Hematopoietic multipotent progenitor cell treated with erythropoietin and hydrocortisone succinate and interleukin-3 and kit ligand, for 6 days (in vitro differentiated cells): ENCODE results near the gene COA1.
"Not testable (repeated sequence)": the region's sequence is repeated elsewhere in the genome, so short reads cannot be mapped to it uniquely, and the experiment has no call there.

Source experiments
- DNase-seq: peaks from one replicate; pipeline ENCODE4 v3.0.0-alpha.2; 2015

COA1 gene

DNA sequence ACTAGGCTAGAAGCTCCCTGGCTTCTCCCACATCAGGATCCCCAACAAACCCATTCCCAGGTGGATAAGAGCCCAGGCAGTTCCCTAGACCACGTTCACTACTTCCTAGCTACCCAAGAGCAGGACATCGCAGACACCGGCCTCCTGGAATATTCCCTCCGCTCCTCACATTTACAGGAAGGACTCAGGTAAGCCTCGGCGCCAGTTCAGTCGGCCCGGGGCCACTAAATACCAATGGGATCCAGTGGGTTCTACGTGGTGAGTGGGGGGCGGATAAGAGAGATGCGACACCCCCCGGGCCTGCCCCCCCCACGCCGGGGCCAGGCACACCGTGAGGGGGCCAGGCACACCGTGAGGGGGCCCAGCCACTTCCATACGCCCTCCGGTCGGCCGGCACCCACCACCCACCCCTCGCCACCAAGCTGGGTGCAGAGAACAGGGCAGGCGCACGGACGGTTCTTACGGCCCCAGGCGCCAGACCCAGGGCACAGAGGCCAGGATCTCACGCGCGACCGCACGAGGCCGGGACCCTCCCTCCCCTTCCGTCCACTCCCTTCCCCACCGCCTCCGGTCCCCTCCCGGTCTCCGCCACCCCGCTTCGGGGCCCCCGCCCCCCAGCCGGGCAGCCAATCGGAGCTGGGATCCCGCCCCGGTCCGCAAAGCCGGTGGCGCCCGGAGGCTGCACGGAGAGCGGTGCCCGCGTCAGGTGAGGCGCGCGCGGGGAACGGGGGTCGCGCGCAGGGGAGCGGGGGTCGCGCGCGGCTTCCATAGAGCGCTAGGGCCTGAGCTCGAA is 28.9 kb upstream of the COA1 start, which contains the start of gene BLVRA:
BLVRA (plus strand) TSS at position 652 of the 793 bp plus-strand sequence. CDS start 12,479 bp downstream, outside the sequence.
- peak; percentile 72 for DNase-seq

DNA sequence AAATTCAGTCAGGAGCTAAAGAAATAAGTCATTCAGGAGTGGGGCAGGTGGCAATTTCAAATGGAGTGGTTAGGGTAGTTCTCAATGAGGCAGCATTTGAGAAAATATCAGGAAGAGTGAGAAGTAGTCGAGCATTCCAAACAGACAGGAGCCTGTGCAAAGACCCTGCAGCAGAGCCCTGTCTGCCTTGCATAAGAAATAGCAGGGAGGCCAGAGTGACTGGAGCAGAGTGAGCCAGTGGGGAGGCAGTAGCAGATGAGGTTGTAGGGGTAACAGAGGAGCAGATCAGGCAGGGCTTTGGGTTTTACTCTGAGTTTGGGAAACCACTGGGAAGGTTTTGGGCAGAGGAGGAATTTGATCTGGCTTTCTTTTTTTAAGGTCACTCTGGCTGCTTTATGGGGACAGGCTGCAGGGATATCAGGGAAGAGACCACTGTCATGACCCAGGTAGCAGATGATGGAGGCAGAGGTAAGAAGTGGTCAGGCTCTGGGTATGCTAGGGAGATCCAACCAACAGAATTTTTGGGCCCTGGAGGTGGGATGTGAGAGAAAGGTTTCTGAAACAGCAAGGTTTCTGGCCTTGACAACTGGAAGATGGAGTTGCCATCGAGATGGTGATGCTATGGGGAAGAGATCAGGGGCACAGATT is 27.9 kb upstream of the COA1 start:
- no peak for DNase-seq

DNA sequence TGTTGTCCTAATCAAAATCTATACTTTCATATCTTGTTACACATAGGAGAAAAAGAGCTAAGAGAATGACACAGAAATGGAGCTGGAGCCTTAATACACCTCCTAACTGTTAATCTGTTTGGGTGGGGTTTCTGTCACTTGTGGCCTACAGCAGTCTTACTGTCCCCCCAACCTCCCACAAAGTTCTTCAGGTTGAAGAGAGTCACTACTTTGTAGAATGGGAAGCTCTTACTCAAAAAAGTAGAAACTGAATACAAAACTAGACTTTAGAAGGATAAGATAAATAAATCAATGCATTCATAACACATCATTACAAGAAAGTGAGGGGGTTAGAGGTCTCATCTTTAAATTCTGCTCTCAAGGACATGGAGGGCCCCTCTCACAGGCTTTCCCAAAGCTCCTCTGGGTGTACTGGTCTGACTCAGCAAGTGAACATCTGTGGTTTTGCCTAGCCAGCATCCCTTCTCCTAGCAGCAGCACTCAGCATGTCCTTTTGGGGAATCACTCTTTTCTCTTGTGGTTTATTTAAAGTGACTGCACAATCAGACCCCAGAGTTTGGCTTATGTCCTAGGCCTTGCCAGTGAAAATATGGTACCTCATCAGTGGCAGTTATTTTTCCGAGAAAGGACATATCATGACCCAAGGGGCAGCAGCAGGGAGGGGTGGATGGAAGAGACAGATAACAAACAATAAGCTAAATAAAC is 27.2 kb upstream of the COA1 start:
- peak; percentile 93 for DNase-seq

DNA sequence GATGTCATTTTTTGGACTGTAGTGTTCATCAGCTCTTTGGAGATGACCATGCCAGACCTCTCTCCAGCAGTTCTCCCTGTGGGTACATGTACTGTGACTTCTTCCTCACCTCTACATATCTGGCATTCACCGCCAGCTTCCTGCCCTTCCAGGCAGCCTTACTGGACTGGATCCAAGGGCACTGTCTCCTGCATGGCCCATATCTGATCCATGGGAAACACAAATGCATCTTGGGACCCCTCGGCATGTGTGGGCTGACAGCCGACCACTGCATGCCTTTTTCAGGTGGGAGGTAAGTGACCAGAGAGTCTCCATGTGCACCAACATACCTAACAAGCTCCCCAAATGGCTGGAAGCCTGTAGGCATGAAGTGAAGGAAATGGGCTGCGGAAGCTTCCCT is 25.3 kb upstream of the COA1 start:
- DNase-seq = no peak

DNA sequence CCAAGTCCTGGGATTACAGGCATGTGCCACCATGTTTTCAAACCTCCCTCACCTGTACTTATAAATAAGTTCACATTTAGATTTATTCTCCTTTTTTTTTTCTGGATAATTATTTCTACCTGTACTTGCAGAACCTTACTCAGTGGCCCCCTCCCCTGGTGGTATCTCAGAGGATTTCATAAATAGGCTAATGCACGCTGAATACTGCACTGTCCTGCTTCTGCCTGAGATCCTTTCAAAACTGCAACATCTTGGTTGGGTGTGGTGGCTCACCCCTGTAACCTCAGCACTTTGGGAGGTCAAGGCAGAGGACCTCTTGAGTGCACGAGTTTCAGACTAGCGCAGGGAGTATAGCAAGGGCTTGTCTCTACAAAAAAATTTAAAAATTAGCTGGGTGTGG is 24.5 kb upstream of the COA1 start:
- no peak for DNase-seq

DNA sequence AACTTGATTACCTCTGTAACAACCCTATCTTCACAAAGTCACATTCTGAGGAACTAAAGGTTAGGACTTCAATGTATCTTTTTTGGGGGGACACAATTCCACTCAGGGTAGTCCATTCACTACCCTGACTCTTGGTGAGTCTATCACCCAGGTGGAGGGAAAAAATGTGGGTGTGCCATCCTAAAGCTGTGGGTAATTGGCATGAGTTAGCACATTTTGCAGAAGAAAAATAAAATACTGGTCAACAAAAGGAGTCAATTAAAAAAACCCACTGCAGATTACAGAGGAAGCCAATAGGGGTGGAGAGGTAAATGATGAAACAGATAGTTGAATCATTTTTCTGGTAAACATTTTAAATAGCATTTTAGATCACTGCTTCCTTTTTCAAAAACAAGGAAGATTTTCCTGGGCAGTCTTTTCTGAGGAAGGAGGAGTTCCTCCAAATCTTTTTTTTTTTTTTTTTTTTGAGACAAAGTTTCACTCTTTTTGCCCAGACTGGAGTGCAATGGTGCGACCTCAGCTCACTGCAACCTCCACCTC is 24.0 kb upstream of the COA1 start:
- DNase-seq = peak; percentile 54

DNA sequence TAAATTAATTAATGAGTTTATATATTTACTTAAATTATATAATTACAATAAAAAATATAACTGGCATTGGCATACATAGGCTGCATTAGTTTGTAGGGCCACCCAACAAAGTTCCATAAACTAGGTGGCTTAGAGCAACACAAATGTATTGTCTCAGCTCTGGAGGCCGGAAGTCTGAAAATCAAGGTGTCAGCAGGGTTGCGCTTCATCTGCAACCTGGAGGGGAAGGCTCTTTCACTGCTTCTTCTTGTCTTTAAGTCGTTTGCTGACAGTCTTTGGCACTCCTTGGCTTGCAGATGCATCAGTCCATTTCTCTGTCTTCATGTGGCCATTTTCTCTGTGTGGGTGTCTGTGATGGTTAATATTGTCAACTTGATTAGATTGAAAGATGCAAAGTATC is 23.1 kb upstream of the COA1 start:
- no peak for DNase-seq

DNA sequence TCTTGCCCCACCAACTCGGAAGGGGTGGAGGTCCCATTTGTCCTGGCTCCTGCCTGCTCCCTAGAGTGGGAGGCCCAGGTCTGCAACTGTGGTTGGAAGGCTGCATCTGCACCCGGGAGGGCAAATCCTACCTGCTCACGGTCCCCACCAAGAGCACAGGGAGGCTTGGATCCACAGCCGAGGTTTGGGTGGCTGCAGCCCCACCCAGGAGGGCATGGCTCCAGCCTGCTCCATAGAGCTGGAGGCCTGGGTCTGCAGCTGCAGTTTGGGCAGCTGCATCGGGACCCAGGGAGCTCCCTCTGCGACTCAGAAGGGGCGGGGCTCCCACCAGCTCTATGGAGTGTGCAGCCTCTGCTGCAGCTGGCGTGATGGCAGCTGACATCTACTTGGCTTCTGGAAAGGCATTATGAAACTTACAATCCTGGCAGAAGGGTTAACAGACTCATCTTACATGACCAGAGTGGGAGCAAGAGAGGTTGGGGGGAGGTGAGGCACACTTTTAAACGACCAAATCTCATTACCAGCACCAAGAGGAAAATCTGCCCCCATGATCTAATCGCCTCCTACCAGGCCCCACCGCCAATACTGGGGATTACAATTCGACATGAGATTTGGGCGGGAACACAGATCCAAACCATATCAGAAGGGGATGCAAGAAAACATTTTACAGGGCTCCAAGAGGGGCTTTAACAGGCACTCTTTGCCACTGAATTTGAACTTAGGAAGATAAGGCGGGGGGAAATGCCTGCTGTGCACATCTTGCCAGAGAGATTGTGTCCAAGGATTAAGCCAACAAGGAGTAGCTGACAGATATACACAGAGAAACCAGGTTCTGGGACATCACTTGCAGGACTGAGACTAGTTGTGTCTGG is 20.9 kb upstream of the COA1 start:
- DNase-seq = peak; percentile 88

DNA sequence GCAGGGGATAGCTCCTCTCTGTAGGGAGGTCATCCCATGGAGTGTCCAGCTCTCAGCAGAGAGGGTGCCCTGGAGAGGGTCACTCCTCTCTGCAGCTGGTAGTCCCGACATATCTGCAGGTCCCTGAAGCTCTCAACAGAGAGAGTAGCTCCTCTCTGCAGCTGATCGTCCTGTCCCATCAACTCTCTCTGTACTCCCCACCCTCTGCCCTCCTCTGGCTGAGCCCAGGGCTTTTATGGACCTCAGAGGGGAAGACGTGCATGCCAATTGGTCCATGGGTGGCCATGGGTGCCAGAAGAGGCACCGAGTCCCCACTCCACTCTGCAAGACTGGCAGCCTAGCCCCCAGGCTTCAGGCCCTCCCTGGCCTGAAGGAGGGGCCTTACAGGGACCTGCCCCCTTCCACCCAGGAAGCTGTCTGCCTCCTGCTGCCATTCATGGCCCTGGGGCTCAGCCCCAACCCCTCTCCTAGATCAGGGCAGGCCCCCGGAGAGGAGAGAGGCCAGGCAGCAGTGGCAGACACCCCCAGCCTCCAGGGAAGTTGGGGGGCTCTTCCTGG is 20.1 kb upstream of the COA1 start:
- no peak for DNase-seq

DNA sequence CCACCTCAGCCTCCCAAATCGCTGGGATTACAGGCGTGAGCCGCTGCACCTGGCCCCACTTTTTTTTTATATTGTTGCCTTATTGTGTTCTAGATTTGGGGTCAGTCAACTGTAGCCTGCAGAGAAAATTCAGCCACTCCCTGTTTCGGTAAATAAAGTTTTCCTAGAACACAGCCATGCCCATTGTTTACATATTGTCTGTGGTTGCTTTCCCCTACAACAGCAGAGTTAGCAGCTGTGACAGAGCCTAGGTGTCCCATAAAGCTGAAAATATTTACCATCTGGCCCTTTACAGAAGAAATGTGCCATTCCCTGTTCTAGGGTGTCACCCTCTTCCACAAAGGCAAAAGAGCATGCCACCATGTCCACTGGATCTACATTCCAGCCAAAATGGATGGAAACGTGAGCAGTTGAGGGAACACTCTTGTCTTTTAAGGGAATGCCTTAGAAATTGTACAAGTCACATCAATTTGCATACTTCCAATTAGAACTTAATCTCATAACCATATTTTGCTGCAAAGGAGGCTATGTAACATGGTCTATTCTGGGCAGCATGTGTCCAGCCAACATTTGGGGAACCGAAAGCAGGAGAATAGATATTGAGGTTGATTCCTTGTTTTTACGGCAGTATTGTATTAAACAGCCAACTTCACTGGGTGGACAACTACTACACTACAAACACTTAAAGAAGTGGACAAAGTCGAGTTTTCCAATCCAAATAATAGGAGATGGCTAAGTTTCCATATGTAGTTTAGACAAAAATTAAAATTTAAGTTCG is 18.2 kb upstream of the COA1 start:
- no peak for DNase-seq

DNA sequence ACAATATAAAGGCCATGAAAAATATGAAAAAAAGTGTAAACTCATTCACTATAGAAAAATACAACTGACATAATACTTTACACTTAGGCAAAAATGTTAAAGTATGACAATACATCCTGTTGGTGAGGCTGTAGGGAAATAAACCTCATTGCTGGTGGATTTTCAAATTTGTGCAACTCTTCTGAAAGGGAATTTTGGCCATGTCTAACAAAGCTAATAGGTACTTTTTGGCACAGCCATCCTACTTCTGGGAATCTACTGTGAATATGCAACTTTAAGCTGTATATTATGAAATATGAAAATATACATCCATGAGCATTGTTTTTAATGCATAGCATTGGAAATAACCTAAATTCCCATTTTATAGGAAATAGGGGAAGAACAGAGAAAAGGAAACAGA is 13.4 kb upstream of the COA1 start:
- no peak for DNase-seq

DNA sequence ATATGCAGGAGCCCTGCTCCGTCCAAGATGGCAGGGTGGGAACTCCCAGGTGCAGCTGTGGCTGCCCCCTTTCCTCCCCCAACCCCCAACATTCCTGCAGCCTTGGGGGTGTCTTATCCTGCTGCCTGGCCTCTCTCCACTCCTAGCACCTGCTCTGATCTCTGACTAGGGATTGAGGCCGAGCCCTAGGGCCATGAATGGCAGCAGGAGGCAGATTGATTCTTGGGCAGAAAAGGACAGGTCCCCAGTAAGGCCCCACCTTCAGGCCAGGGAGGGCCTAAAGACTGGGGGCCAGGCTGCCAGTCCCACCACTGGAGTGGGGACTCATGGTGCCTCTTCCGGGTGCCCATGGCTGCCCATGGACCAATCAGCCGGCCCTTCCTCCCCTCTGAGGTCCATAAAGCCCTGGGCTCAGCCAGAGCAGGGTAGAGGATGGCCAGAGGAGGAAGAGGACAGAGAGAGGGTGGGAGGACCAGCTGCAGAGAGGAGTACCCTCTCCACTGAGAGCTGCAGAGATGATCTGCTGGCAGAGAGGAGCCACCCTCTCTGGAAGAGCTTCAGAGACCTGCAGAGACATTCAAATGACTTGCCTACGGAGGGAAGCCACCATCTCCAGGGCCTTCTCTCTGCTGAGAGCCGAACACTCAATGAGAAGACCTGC is 8.3 kb upstream of the COA1 start:
- DNase-seq = no peak

DNA sequence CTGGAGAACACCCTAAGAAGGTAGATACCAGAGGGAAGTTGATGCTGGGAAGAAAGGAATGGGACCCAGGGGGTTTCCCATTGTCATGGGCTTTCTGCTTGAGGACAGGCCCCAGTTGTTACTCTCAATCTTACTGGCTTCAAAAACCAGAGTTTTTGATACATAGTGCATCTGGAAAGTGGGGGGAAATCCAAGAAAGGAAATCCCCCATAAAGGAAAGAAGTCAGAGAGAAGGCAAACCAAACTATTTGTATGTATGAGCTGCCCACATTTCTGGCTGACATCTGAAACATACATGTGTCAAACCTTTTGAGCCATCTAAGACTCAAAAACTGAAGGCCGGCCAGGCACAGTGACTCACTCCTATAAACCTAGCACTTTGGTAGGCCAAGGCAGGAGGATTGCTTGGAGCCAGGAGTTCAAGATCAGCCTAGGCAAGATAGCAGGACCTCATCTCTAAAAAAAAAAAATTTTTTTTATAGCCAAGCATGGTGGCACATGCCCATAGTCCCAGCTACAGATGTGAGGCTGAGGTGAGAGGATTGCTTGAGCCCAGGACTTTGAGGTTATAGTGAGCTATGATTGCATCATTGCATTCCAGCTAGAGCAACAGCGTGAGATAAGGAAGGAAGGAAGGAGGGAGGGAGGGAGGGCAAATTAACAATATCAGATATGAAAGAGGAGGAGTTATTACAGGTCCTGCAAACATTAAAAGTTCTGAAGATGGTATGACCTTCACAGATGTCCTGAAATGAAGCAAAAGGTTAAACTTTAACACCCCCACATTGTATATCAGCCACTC is 6.7 kb upstream of the COA1 start:
- peak; percentile 66 for DNase-seq

DNA sequence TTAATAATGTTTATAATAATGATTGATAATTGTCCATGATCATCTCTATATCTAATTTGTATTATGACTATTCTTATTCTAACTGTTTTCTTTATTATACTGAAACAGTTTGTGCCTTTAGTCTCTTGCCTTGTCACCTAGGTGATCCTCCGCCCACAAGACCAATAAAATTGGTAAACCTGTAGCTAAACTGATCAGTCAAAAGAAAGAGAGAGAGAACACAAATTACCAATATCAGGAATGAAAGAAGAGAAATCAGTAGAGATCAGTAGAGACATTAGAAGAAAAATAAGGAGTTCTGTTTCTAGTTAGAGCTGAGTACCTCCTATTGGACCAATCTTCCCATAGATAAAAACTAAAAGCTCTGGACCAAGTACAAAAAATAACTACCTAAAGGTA is 6.1 kb upstream of the COA1 start:
- DNase-seq = no peak

DNA sequence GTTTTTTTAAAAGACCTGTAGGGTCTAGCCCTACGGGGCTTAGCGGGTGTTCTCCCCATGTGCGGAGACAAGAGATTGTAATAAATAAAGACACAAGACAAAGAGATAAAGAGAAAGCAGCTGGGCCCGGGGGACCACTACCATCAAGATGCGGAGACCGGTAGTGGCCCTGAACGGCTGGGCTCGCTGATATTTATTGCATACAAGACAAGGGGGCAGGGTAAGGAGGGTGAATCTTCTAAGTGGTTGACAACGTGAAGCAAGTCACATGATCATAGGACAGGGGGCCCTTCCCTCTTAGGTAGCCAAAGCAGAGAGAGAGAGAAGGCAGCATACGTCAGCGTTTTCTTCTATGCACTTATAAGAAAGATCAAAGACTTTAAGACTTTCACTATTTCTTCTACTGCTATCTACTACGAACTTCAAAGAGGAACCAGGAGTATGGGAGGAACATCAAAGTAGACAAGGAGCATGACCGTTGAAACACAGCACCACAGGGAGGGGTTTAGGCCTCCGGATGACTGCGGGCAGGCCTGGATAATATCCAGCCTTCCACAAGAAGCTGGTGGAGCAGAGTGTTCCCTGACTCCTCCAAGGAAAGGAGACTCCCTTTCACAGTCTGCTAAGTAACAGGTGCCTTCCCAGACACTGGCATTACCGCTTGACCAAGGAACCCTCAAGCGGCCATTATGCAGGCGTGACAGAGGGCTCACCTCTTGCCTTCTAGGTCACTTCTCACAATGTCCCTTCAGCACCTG is 5.4 kb upstream of the COA1 start:
- DNase-seq = not testable (repeated sequence)

DNA sequence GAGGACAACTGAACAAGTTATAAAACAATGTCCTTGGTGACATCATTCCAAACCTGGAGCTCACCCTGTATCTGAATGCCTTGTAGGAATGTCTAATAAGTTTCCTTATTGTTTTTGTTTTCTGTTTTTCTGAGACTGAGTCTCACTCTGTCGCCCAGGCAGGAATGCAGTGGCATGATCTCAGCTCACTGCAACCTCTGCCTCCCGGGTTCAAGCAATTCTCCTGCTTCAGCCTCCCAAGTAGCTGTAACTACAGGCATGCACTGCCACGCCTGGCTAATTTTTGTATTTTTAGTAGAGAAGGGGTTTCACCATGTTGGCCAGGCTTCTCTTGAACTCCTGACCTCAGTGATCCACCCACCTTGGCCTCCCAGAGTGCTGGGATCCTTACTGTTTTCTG is 2.2 kb upstream of the COA1 start:
- DNase-seq = not testable (repeated sequence)

DNA sequence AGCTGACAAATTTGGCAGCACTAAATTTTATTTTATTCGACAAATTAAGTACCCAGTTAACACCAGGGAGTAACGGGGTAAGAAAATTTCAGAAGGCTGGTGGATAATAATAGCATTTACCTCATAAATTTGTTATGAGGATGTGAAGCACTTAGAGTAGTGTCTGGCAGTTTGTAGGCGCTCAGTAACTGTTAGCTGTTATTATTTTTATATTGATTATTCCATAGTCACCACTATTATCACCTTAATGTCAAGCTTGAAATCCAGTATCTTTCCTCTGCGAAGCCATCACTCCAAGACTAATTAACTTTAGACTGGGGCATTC is 563 bp upstream of the COA1 start:
- no peak for DNase-seq

DNA sequence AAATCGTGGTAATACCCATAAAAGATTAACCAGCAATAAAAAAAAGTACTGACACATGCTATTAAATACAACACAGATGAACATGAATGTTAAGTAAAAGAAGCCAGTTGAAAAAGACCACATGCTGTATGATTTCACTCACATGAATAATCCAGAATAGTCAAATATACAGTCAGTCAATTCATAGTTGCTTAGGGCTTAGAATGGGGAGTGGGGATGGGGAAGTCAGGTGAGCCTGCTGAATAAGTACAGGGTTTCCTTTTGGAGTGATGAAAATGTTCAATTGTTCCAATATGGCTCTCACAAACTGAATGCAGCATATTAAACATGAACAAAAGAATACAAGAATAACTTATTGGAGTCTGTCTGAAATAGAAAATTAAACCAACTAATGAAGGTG is 1.8 kb downstream of the COA1 start:
- DNase-seq = no peak

DNA sequence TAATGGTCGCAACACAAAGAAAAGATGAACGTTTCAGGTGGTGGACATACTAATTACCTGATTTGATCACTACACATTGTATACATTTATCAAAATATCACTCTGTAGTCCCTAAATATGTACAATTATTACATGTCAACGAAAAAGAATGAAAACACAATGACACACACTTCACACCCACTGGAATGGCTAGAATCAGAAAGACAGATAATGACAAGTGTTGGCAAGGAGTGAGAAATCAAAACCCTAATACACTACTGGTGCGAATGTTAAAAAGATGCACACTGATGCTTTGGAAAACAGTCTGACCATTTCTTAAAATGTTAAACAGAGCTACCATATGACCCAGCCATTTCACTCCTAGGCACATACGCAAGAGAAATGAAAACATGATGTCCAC is 2.3 kb downstream of the COA1 start:
- DNase-seq = no peak
